ENCODE data around the gene RNF111. TPM values are rescaled to one million over a fixed set of nuclear protein-coding genes. Genes with fewer than 3 reads are reported as not detected.

The RNF111 gene
- total and polyA plus RNA-seq, 2 experiments from 2014 or later, result 14.4 to 24.5 TPM

- H3F3A ChIP-seq (replicated peaks; ENCODE audit: low read depth), result no peaks in the 10 kb centered on the region
- no peak overlapping the region for H3K4me2 ChIP-seq
- no peak overlapping the region for H3K4me3 Mint-ChIP-seq
- TF ChIP-seq ZNF331 (CRISPR knock-in tag; IDR thresholded peaks at IDR 0.05; ENCODE audit: low read depth) (no peak), EZH2phosphoT487 (IDR thresholded peaks at IDR 0.05; ENCODE audit: unreplicated experiment) (no peak), ZNF462 (CRISPR knock-in tag; IDR thresholded peaks at IDR 0.05) (no peak), ETS1 (IDR thresholded peaks at IDR 0.05) (no peak), CREB1 (CRISPR knock-in tag; IDR thresholded peaks at IDR 0.05; ENCODE audit: low read depth) (no peak), JUNB (IDR thresholded peaks at IDR 0.05; ENCODE audit: unreplicated experiment) (no peak), NANOG (IDR thresholded peaks at IDR 0.05; ENCODE audit: borderline replicate concordance) (no peak), REST (IDR thresholded peaks at IDR 0.05; ENCODE audit: unreplicated experiment) (no peak), ZNF114 (CRISPR knock-in tag; IDR thresholded peaks at IDR 0.05) (no peak), CTCF (conservative IDR thresholded peaks at IDR 0.05; ENCODE audit: low read depth in 2 of 2) (no peak), STAT1 (IDR thresholded peaks at IDR 0.05; ENCODE audit: unreplicated experiment) (no peak), POLR2AphosphoS5 (IDR thresholded peaks at IDR 0.05; ENCODE audit: low read depth) (no peak), EZH2 (IDR thresholded peaks at IDR 0.05; ENCODE audit: low read depth, unreplicated experiment) (no peak)
- H3K27me3 Mint-ChIP-seq (ENCODE audit: insufficient read depth, low read depth, poor library complexity), result no peaks in the 10 kb centered on the region
- H3K36me3 Mint-ChIP-seq (ENCODE audit: low read depth), result peaks cover 29% of the 10 kb centered on the region
- H3K9me2 ChIP-seq (ENCODE audit: insufficient read depth), result no peaks in the 10 kb centered on the region
- no peak overlapping the region for H3K27ac Mint-ChIP-seq
- H3K27me3 ChIP-seq (ENCODE audit: insufficient read depth), result no peaks in the 10 kb centered on the region
- H3K4me1 ChIP-seq (ENCODE audit: insufficient read depth), result no peaks in the 10 kb centered on the region
- ATAC-seq (no peak), DNase-seq (ENCODE audit: low spot score) (no peak)
- H4K20me1 ChIP-seq (replicated peaks; ENCODE audit: insufficient read depth), result no peaks in the 10 kb centered on the region; the same call in 1 of the 2 replicates
- H3K79me2 ChIP-seq (replicated peaks; ENCODE audit: insufficient read depth), result no peaks in the 10 kb centered on the region
- no peak overlapping the region for H3K27ac ChIP-seq (ENCODE audit: low read depth)
- no peak overlapping the region for H3K4me3 ChIP-seq
- peaks cover 29% of the 10 kb centered on the region for H3K36me3 ChIP-seq (ENCODE audit: insufficient read depth)
- H3K4me1 Mint-ChIP-seq, result peaks cover 9% of the 10 kb centered on the region; the same call in 2 of the 3 replicates
- no peaks in the 10 kb centered on the region for H3K9me3 Mint-ChIP-seq
- no peak overlapping the region for H2AFZ ChIP-seq
These were observed 71.7 kb downstream of the RNF111 start for GRCh38 chr15:59059076-59059597.

Measured in GM23338 (cell line).